GM21723 (cell line): ENCODE measurements around the gene RDH5.

Source experiments
- ATAC-seq: cut with Tn5 transposase; IDR thresholded peaks from one replicate; pipeline ENCODE4 v1.9.1; 2021; ENCODE audit warnings: mild to moderate bottlenecking, moderate library complexity; ENCODE audit not compliant: unreplicated experiment

The RDH5 gene

DNA sequence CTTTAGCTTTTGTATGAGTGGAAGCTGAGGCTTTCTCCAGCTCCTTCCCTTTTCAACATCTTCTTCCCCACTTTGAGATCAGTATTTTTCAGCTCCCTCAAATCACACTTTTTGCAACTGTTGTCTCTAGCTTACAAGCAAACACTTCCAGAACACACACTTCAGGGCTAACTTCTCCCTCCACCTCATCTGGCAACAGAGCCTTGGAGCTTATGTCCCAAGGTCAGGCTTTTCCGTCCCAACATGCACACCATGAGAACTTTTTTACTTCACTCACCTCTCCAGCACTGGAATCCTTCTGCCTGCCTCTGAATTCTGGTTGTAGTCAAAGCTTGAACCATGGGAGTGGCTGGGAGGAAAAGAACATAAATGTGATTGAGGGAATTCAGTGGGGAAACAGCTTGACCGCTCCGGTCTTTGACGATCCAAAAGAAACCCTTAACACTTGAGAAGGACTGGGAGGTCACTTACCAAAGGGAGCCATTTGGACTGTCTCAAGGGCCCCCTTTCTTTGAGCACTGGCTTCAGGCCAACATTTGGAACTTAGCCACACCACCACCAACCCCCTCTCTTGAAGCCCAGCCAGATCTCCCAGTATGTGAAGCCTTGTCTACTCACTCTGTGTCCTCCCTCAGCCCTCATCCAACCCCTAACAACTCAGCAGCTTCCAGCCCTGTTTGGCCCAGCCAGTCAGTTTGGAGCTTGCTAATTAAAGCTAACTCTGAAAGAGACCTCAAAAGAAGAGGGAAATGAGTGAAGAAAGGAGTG is 8.2 kb upstream of the RDH5 start:
- ATAC-seq, result no peak

DNA sequence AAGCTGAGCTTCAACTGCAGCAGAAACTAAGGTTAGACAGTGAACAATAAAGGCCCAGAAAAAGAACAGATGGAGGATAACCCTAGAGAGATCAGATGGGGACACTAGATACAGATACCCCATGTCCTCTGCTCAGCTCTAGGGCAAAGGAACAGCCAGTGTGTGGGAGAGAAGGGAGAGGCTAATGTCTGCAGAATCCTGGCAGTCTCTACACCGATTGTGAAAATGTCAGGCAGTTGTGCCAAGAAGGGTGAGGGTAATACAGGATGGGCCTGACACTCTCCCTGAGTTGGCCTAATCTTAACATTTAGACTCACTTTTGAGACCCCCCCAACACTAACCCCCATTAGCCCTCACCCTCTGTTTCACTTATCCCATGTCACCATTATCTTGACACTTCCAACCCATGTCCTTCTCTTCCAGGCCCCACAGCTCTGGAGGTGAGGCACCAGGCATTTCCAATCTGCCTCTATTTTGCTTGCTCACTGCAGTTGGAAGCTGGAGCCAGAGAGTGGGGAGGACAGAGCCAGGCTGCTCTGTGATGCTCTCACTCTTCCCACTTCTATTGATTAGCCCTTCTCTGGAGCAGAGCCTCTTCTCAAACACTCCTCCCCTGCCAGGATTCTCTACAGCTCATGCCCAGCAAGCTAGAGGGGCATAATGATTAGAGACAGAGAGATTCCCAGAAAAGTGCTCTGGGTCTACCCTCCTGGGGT is 7.3 kb upstream of the RDH5 start:
- ATAC-seq, result no peak

DNA sequence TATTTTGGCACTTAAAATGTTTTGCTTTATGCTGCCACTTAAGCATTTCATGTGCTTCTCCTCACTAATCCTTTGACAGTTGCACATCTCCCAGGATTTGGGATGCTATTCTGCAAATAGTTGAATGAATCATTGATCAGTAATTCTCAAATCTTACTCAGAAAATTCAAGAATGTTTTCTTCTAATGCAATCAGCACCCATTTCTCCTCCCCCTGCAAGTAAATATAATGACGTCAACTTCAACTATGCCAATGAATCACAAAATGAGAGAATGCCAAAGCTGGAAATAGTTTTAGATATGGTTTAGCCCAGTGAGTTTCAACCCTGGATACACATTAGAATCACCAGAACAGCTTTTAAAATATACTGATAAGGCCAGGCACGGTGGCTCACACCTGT is 6.5 kb upstream of the RDH5 start:
- no peak for ATAC-seq

DNA sequence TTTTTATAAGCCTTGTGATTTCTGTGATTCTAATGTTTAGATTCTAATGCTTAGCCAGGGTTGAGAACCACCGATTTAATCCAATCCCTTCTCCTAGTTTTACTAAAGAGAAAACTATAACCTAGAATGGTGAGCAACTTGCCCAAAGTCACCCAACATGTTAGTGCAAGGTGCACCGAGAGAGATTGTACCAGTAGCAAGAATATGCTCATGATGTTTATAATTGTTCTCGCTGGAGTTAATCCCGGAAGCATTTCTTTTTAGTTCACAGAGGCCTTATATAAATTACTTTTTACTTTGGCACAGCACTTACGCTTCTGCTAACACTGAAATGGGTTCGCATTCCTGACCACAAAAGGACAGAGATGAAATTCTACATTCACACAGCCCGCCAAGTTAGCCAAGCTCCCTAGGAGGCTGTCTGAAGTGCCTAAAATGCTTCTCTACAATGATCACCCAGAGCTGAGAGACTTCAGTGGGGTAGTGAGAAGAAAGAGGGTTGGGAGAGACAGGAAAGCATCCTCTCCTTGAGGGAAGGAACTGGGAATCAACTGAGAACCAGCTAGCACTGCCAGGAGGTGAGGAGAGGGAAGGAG is 4.9 kb upstream of the RDH5 start:
- no peak for ATAC-seq

DNA sequence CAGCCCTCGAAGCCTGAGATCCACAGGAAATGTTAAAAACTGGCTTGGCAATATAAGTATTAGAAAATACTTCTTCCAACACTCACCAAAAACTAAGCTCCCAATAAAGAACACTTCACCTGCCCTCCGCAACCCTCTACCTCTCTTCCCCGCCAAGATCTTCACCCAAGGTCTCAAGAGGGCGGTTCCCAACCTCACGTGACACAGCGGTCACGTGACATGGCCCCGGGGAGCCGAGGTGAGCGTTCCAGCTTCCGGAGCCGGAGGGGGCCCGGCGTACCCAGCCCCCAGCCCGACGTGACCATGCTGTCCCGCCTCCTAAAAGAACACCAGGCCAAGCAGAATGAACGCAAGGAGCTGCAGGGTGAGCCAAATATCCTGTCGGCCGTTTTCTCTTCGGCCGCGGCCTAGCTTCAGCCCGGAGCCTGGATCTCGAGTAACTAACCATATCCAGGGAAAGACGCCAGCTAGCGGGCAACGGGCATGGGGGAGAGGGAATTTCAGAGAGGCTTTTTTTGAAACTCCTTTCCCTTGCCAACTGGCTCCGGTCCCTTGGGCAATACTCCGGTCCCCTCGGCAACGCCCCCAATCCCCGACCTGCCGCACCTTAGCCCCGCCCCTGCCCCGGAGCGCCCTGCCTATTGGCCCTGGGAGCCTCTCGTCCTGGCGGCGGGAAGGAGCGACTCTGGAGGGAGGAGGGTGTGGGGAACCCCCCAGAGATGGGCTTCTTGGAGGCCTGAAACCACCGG is 4.2 kb upstream of the RDH5 start, which contains the start of gene BLOC1S1:
TSS of gene BLOC1S1 (plus strand) at position 214 of the 749 bp plus-strand sequence. CDS start at position 220, 6 bp downstream.
- peak; percentile 90 for ATAC-seq

DNA sequence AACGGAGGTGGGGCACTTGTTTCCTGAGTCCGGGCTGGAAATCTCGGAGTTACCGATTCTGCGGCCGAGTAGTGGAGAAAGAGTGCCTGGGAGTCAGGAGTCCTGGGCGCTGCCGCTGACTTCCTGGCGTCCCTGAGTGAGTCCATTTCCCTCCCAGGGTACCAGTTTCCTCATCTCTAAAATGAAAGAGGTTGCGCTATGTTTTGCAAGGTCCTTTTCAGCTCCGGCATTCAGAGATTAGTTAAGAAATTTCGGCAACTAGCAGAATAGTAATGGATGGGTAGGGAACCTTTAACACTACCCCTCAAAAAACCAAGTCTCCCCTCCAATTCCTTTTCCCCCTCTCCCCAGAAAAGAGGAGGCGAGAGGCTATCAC is 3.6 kb upstream of the RDH5 start:
- ATAC-seq, result no peak

DNA sequence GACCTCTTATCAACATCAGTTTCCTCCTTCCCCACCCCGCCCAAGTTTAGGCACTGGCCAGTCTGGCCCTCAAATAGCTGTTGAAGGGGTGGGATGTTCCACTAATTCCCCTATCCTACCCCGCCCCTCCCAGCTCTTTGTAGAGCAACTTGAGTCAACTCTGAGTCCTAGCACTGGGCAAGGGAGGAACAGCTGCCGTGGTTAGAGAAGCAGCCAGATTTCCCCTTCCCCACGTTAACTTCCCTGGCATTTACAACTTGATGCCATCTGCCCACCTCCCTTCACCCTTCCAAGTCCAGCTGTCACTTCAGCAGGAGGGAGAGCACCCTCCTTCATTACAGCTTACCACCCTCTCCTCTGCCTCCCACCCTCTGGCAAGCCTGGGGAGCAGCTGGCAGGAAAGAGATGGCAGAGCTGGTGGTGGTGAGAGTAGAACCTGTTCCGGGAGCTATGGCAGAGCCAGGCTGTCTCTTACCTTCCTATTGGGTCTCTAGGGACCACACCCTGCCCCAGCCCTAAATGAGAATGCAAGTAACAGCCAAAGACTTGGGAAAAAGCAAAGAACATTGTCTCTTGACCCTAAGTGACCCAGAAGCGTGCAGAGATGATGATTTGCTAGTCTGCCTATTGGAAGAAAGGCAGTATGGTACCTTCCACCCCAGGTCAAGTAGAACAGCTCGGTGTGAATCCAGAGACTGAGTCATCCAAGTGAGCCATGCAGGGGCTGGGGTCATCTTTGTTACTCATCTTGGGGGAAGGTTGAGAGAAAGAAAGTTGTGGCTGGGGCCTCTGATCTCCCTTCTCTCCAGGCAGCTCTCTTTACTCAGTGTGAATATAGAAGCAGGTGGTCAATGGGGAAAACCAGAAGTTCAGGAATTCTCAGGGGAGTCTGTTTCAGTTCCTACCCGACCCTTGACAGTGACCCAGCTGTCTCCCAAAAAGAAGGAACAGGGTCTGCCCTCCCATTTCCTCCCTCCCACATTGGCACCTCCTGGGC is 2.9 kb upstream of the RDH5 start:
- no peak for ATAC-seq

DNA sequence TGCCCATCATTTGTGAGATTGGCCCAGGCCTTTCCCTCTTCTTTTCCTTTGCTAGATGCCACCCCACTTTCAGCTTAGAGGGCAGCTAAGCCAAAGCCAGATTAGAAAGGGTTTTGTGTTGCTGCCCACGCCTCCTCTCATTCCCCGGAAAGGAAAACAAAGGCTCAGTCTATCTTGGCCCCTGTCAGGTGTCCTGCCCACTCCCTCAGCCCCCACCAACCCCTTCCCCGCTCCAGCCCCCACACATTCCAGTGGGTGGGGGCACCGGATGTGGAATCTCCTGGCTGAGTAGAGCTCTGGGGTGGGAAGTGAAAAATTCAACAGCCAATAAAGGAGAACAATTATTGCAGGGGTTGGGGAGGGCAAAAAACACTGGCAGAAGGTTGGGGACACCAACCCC is 2.2 kb upstream of the RDH5 start:
- ATAC-seq, result no peak

DNA sequence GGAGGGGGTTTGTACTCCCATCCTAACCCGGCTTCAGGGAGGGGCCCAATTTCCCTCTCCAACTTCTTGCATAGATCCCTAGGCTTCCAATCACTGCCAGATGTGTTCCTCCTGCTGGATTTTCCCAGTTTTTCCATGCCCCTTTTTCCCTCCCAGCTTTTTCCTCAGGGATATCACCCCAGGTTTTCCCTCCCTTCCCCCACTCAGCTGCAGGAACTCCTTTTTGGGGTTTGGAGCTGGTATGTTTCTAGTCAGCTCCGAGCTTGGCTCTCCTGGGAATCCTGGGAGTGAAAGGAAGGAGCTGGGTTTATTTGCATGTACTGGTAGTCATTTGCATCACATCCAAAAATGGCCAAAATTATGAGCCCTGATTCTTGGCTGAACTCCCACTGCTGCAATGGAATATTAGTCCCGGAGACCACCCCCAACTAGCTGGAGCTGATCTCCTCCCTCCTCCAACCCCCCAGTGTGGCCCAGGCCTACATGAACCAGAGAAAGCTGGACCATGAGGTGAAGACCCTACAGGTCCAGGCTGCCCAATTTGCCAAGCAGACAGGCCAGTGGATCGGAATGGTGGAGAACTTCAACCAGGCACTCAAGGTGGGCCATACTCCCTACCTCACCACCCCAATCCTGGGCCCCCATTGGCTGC is 1.4 kb upstream of the RDH5 start:
- ATAC-seq, result no peak

DNA sequence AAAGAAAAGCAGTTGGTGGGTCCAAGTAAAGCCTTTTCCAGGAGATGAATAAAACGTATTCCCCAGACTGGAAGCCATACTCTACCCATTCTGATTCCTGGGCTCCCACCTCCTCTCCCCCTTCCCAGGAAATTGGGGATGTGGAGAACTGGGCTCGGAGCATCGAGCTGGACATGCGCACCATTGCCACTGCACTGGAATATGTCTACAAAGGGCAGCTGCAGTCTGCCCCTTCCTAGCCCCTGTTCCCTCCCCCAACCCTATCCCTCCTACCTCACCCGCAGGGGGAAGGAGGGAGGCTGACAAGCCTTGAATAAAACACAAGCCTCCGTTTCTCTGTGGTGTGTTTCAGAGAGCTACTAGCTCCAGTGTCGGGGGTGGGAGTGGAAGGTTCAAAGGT is 822 bp upstream of the RDH5 start:
- no peak for ATAC-seq

DNA sequence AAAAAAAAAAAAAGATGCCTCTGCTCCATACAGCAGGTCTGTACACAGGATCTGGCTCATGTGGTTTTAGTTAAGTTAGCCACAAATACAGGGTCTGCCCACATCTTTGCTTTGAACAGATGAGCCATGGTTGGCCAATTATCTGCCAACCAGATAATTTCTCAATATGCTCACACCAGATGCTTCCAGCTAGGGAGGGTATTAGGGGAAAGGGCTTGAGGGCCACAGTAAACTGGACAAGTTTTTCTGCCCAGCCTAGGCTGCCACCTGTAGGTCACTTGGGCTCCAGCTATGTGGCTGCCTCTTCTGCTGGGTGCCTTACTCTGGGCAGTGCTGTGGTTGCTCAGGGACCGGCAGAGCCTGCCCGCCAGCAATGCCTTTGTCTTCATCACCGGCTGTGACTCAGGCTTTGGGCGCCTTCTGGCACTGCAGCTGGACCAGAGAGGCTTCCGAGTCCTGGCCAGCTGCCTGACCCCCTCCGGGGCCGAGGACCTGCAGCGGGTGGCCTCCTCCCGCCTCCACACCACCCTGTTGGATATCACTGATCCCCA is 776 bp downstream of the RDH5 start:
- no peak for ATAC-seq

DNA sequence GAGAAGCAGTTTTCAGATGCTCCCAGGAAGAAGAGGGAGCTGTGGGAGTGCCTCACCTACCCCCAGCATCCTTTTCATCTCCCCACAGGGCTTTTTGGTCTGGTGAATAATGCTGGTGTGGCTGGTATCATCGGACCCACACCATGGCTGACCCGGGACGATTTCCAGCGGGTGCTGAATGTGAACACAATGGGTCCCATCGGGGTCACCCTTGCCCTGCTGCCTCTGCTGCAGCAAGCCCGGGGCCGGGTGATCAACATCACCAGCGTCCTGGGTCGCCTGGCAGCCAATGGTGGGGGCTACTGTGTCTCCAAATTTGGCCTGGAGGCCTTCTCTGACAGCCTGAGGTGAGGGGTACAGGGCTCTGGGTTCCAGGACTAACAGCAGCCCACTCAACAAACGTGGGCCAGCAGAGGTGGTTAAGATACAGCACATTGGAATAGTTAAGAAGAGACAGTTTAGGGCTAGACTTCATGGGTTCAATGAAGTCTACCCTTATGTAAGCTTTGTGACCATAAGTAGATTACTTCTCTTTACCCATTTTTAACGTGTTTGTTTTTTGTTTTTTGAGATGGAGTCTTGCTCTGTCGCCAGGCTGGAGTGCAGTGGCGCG is 1.5 kb downstream of the RDH5 start:
- no peak for ATAC-seq

DNA sequence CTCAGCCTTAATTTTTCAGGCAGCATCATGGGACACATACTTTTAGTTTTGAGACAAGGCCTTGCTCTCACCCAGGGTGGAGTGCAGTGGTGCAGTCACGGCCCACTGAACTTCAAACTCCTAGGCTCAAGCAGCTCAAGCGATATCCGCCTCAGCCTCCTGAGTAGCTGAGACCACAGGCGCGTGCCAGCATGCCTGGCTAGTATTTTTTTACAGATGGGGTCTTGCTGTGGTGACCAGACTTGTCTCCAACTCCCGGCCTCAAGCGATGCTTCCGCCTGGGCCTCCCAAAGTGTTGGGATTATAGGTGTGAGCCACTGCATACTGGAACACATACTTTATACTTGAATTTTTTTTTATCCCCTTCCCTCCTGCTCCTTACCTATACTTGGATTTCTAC is 2.8 kb downstream of the RDH5 start:
- ATAC-seq, result no peak

DNA sequence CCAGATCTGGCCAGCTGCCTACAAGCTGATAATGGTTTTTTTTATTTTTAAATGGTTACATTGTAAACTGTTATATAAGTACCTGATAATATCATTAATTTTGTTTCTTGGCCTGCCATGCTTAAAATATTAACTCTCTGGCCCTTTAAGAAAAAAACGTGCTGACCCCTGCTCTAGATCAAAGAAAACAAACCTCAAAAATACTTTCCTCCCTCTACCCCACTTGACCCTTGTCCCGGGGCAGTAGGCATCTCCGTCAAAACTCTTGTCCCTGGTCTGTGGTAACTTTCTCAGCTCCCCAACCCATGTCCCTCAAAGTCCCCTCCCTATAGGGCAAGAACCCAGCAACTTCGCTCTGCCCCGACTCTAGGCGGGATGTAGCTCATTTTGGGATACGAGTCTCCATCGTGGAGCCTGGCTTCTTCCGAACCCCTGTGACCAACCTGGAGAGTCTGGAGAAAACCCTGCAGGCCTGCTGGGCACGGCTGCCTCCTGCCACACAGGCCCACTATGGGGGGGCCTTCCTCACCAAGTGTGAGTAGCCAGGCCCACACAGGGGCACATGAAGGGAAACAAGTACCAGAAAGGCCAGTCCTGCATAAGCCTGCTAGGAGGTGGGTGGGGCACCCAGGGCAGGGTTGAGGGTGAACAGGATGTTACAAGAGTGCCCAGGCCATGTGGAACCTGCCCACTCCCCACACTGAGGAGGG is 3.5 kb downstream of the RDH5 start:
- no peak for ATAC-seq

DNA sequence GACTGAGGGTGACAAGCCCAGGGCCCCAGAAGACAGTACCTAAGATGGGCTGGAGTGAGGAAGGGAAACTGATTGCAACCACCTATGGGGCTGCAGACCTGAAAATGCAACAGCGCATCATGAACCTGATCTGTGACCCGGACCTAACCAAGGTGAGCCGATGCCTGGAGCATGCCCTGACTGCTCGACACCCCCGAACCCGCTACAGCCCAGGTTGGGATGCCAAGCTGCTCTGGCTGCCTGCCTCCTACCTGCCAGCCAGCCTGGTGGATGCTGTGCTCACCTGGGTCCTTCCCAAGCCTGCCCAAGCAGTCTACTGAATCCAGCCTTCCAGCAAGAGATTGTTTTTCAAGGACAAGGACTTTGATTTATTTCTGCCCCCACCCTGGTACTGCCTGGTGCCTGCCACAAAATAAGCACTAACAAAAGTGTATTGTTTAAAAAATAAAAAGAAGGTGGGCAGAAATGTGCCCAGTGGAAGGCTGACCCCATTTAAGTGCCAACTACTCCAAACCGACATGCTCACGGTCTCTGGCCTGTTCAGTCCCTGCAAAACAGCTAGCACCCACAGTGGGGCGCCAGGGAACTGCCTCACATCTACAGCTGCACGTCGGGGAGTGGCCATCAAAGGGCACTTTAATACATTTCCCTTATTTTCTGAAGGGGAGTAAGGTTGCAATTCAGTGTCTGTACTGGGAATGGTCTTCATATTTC is 4.2 kb downstream of the RDH5 start:
- no peak for ATAC-seq

DNA sequence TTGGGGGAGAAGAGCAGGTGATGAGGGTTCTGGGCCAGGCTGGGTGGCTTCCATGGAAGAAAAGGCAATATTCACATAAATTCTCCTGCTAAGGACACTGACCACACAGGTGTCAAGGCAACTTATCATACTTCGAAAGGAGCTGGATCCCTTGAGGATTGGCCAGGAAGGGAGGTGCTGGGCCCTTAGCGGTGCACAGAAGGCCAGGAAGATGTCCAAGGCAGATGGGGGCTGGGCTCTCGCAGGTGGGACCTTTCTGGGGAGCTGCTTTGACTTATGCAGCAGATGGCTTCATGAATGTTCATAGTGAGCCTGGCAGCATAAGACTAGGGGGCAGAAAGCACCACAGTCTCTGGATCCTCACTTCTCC is 4.7 kb downstream of the RDH5 start:
- ATAC-seq, result no peak

DNA sequence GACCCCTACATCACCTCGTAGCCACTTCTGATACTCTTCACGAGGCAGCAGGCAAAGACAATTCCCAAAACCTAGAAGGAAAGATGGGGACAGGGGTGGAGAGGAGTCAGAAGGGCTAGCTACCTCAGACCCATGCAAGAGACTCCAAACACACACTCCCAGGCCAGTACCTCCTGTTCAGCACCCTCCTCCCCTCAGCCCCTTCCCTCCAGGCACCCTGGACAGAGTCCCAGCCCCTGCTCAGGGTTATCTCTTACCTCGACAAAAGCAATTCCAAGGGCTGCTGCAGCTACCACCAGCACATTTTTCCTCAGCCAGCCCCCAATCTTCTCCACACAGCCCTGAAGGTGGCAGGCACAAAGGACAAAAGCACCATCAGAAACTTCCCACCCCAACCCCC is 5.4 kb downstream of the RDH5 start:
- no peak for ATAC-seq

DNA sequence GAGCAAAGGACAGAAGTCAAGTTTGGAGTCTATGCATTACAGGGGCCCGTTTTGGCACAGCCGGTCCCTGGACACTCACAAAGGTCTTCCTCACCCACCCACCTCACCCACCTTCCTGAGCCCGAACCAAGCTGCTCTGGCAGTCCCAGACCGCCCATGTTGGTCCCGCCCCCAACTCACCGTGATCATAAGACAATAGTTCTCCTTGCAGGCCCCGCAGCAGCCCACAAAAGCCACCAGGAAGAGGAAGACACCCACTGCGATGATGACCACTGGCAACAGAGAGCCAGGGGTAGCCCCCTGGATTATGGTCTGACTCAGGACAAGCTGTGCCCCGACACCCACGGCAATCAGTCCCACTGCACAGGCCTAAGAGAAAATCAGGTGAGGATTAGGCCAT is 6.8 kb downstream of the RDH5 start:
- ATAC-seq, result no peak
